ENCODE results near the gene EMSY. TPM values are rescaled to one million over a fixed set of nuclear protein-coding genes. Genes with fewer than 3 reads are reported as not detected.

EMSY gene
- total and polyA plus RNA-seq, 8 donors, result 18.2 to 43.9 (median 36.9) TPM

- ATAC-seq (no peak), DNase-seq (no peak)
- no peaks in the 10 kb centered on the region for H3K27me3 ChIP-seq
- H3K36me3 ChIP-seq, result no peaks in the 10 kb centered on the region
- H3K4me1 ChIP-seq, result peaks cover 0 to 11% of the 10 kb centered on the region in 2 donors
- intact Hi-C loops (cut with DNase I), result loop anchor here in 1 of 2 donors (10.0 kb wide), 1 partner anchor 77 kb away; the partner anchor contains the start of gene LRRC32
- no peaks in the 10 kb centered on the region for H3K9me3 ChIP-seq
- TF ChIP-seq CTCF (IDR thresholded peaks at IDR 0.05), result no peak
- H3K4me3 ChIP-seq, result no peak overlapping the region
- H3K27ac ChIP-seq, result no peak overlapping the region
Measured at GRCh38 chr11:76597533-76598425, 153.0 kb downstream of the EMSY start.

- no peak overlapping the region for H3K4me3 ChIP-seq
- H3K36me3 ChIP-seq, result no peaks in the 10 kb centered on the region
- no peaks in the 10 kb centered on the region for H3K9me3 ChIP-seq
- intact Hi-C loops (cut with DNase I), result loop anchor here in 1 of 2 donors (10.0 kb wide), 1 partner anchor 76 kb away; the partner anchor contains the start of gene LRRC32
- DNase-seq (no peak), ATAC-seq (peak; percentile 64)
- no peak overlapping the region for H3K27ac ChIP-seq
- H3K4me1 ChIP-seq, result peaks cover 0 to 17% of the 10 kb centered on the region in 2 donors
- H3K27me3 ChIP-seq, result no peaks in the 10 kb centered on the region
- peak; percentile 31 to 39 for TF ChIP-seq CTCF (IDR thresholded peaks at IDR 0.05)
Measured at GRCh38 chr11:76598426-76598839, 153.6 kb downstream of the EMSY start.

DNA sequence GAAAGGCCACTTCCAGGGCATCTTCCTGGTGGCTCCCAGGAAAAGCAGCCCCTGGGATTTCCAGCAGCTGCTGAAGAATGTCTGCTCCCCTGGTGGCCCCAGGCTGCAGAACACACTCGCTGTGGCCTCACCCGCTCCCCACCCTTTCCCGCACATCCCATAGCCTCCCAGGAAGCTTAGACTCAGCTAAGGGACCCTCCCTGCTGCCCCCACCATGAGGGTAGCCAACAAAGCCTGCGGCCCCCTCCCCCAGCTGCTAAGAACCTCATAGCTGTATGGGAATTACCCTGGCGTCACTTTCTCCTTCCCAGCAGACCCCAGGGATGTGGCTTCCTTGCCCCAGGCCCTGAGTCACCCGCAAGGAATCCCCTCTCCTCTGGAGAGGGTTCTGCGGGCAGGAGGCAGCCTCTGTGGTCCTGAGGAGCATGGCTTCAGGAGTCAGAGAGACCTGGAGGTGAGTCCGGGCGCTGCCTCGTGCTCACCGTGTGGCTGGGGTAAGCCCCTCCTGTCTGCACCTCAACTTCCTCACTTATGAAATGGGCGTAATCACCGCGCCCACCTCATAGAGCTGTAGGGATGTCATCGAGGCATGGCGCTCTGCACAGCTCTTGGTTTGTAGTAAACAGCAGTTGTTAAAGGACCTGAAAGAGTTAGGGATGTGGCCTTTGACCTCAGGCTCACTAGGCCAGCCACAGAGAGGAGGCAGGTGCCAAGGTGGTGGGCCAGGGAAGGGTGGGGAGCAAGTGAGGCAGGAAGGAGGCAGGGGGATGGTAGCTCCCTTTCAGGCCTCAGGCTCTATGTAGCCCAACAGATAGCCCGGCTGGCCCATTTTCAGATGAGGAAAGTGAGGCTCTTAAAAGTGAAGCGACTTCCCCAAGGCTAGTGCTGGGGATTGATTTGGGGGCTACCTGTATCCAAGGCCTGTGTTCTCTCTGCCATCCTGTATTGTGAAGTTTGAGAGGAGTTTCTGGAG is 154.5 kb downstream of the EMSY start:
- intact Hi-C loops (cut with DNase I), result loop anchor here in 1 of 2 donors (10.0 kb wide), 1 partner anchor 75 kb away; the partner anchor contains the start of gene LRRC32

GRCh38 chr11:76600124-76600655 is 155.4 kb downstream of the EMSY start:
- intact Hi-C loops (cut with DNase I), result no loop called here
- Histone ChIP-seq H3K4me1 (peaks cover 5 to 31% of the 10 kb centered on the region in 2 donors), H3K9me3 (no peaks in the 10 kb centered on the region), H3K27me3 (no peaks in the 10 kb centered on the region), H3K36me3 (no peaks in the 10 kb centered on the region), H3K4me3 (no peak overlapping the region), H3K27ac (no peak overlapping the region)
- DNase-seq (no peak), ATAC-seq (no peak)
- no peak for TF ChIP-seq CTCF (IDR thresholded peaks at IDR 0.05)

More for the DNA sequence above, 154.5 kb downstream of the EMSY start:
- Histone ChIP-seq H3K27me3 (no peaks in the 10 kb centered on the region), H3K4me3 (no peak overlapping the region), H3K4me1 (peaks cover under 1 to 26% of the 10 kb centered on the region in 2 donors), H3K9me3 (no peaks in the 10 kb centered on the region), H3K27ac (no peak overlapping the region), H3K36me3 (no peaks in the 10 kb centered on the region)
- no peak for TF ChIP-seq CTCF (IDR thresholded peaks at IDR 0.05)
- DNase-seq (no peak), ATAC-seq (no peak)

Data from left lung (tissue), 10 donors.